Posterior vena cava (tissue), 2 donors: ENCODE measurements around the gene ULBP3. TPM values are rescaled to one million over a fixed set of nuclear protein-coding genes. Genes with fewer than 3 reads are reported as not detected.
A peak's percentile ranks its signal among the peaks of the same experiment; 100 is the strongest.
"Not testable (repeated sequence)": the region's sequence is repeated elsewhere in the genome, so short reads cannot be mapped to it uniquely, and the experiment has no call there.

Experiments
- DNase-seq: peaks from one replicate; pipeline ENCODE4 v3.0.0-alpha.2; 2020; ENCODE audit warnings: low spot score
- intact Hi-C, 2 donors: fragments of 100-400 bp; cut with DNase I; formaldehyde crosslinking; loops; one replicate each; pipeline versions ENCODE4 v1.14.1 to v1.14.2; 2022 to 2023
- total RNA-seq, 2 donors: library from RNA; stranded (reverse); fragmentation: NEBNext Ultra II Directional; extraction: Animal tissue kit (Norgen Biotek cat#: 25700); gene quantifications; one replicate each; pipeline ENCODE4 v1.2.1, GENCODE V29; 2021
- donor health status: DM: yes; HTN: yes; CAD: no.
- donor health status: DM: yes; HTN: yes; CAD: no.

ULBP3 gene
- total RNA-seq, 2 donors from 2014 or later, result 0.67 to 1.2 TPM

GRCh38 chr6:150081702-150082101 lies 12.8 kb upstream of the ULBP3 start:
- DNase-seq, result no peak
- intact Hi-C loops, result loop anchor here (5.0 to 10.0 kb wide), 4 partner anchors 251 to 733 kb away; no protein-coding TSS in a partner anchor

- intact Hi-C loops, result loop anchor here (5.0 to 10.0 kb wide), 4 partner anchors 253 to 735 kb away; no protein-coding TSS in a partner anchor
- DNase-seq, result no peak
These were observed 10.7 kb upstream of the ULBP3 start for GRCh38 chr6:150079604-150080003.

- intact Hi-C loops, result no loop called here
- no peak for DNase-seq
These were observed 9.9 kb upstream of the ULBP3 start for GRCh38 chr6:150078788-150079187.

- intact Hi-C loops, result no loop called here
- DNase-seq, result no peak
These were observed 7.4 kb upstream of the ULBP3 start for GRCh38 chr6:150076196-150076893.

- intact Hi-C loops, result no loop called here
- DNase-seq, result no peak
These were observed 6.1 kb upstream of the ULBP3 start for GRCh38 chr6:150075034-150075421.

GRCh38 chr6:150074396-150075033 lies 5.6 kb upstream of the ULBP3 start:
- DNase-seq, intact Hi-C loops: not testable (repeated sequence)

- no peak for DNase-seq
- intact Hi-C loops, result no loop called here
These were observed 3.3 kb upstream of the ULBP3 start for GRCh38 chr6:150072201-150072600.

- intact Hi-C loops, result no loop called here
- no peak for DNase-seq
These were observed 1.4 kb upstream of the ULBP3 start for GRCh38 chr6:150070236-150070818.

- DNase-seq, result no peak
- intact Hi-C loops, result no loop called here
These were observed 785 bp upstream of the ULBP3 start for GRCh38 chr6:150069706-150070105.

- intact Hi-C loops, result no loop called here
- no peak for DNase-seq
These were observed 770 bp downstream of the ULBP3 start for GRCh38 chr6:150068151-150068550.

GRCh38 chr6:150065083-150065482 lies 3.8 kb downstream of the ULBP3 start:
- intact Hi-C loops, result no loop called here
- peak; percentile 18 for DNase-seq

- DNase-seq, result no peak
- intact Hi-C loops, result no loop called here
These were observed 5.3 kb downstream of the ULBP3 start for GRCh38 chr6:150063640-150064039.

GRCh38 chr6:150059973-150060372 lies 8.9 kb downstream of the ULBP3 start:
- DNase-seq, intact Hi-C loops: not testable (repeated sequence)

- intact Hi-C loops, result no loop called here
- DNase-seq, result no peak
These were observed 9.9 kb downstream of the ULBP3 start for GRCh38 chr6:150058986-150059385.

GRCh38 chr6:150058231-150058792 lies 10.6 kb downstream of the ULBP3 start:
- no peak for DNase-seq
- intact Hi-C loops, result no loop called here

GRCh38 chr6:150057501-150057951 lies 11.4 kb downstream of the ULBP3 start:
- intact Hi-C loops, result no loop called here
- no peak for DNase-seq

GRCh38 chr6:150056916-150057315 lies 12.0 kb downstream of the ULBP3 start:
- intact Hi-C loops, result no loop called here
- DNase-seq, result no peak

- no peak for DNase-seq
- intact Hi-C loops, result no loop called here
These were observed 12.8 kb downstream of the ULBP3 start for GRCh38 chr6:150056156-150056555.

GRCh38 chr6:150055131-150055530 lies 13.8 kb downstream of the ULBP3 start:
- intact Hi-C loops, result no loop called here
- no peak for DNase-seq

- intact Hi-C loops, result no loop called here
- no peak for DNase-seq
These were observed 15.5 kb downstream of the ULBP3 start for GRCh38 chr6:150053450-150053849.
